H9 (cell line): ENCODE data around the gene NHS. TPM values are rescaled to one million over a fixed set of nuclear protein-coding genes. Genes with fewer than 3 reads are reported as not detected.

Source experiments
- DNase-seq: peaks from one replicate; pipeline ENCODE4 v3.0.0-alpha.2; 2017
- H2AFZ ChIP-seq: one replicate; pipeline ENCODE4 v1.6.1; 2013; ENCODE audit warnings: mild to moderate bottlenecking, low read length, control low read depth, moderate library complexity
- H2AK5ac ChIP-seq: 2 replicates; pipeline ENCODE4 v1.6.1; 2013; ENCODE audit warnings: low read length, control low read depth, mixed read lengths; ENCODE audit not compliant: insufficient read length
- H2BK120ac ChIP-seq: one replicate; pipeline ENCODE4 v1.6.1; 2013; ENCODE audit warnings: low read depth, mild to moderate bottlenecking, low read length, control low read depth, inconsistent platforms; ENCODE audit not compliant: poor library complexity, severe bottlenecking
- H2BK12ac ChIP-seq: 2 replicates; pipeline ENCODE4 v1.6.1; 2013; ENCODE audit warnings: low read length, control low read depth, mixed read lengths, low read depth; ENCODE audit not compliant: insufficient read length
- H2BK15ac ChIP-seq: 2 replicates; pipeline ENCODE4 v1.6.1; 2013; ENCODE audit warnings: low read depth, low read length, control low read depth
- H2BK20ac ChIP-seq: one replicate; pipeline ENCODE4 v1.6.1; 2013; ENCODE audit warnings: low read depth, mild to moderate bottlenecking, low read length, control low read depth, inconsistent platforms; ENCODE audit not compliant: poor library complexity, severe bottlenecking
- H2BK5ac ChIP-seq: 2 replicates; pipeline ENCODE4 v1.6.1; 2013; ENCODE audit warnings: low read length, control low read depth, mixed read lengths; ENCODE audit not compliant: insufficient read length
- H3K14ac ChIP-seq: 2 replicates; pipeline ENCODE4 v1.6.1; 2013; ENCODE audit warnings: low read length, control low read depth; ENCODE audit not compliant: insufficient read depth
- H3K18ac ChIP-seq: 2 replicates; pipeline ENCODE4 v1.6.1; 2013; ENCODE audit warnings: low read depth, mild to moderate bottlenecking, mixed read lengths, low read length, control low read depth; ENCODE audit not compliant: insufficient read length
- H3K23ac ChIP-seq: 2 replicates; pipeline ENCODE4 v1.6.1; 2013; ENCODE audit warnings: low read length, control low read depth, mixed read lengths, low read depth; ENCODE audit not compliant: insufficient read length
- H3K23me2 ChIP-seq: 2 replicates; pipeline ENCODE4 v1.6.1; 2013; ENCODE audit warnings: low read depth, mild to moderate bottlenecking, mixed read lengths, low read length, control low read depth; ENCODE audit not compliant: insufficient read length, poor library complexity, severe bottlenecking
- H3K27ac ChIP-seq: 2 replicates; pipeline ENCODE4 v1.5.1; 2013; ENCODE audit warnings: low read length, control low read depth, mixed read lengths, low read depth; ENCODE audit not compliant: insufficient read length
- H3K27me3 ChIP-seq: 2 replicates; pipeline ENCODE4 v1.6.1; 2013; ENCODE audit warnings: low read length, control low read depth, inconsistent platforms; ENCODE audit not compliant: insufficient read depth
- H3K4ac ChIP-seq: 2 replicates; pipeline ENCODE4 v1.6.1; 2013; ENCODE audit warnings: low read depth, mild to moderate bottlenecking, control low read depth, inconsistent platforms, low read length, moderate library complexity
- H3K4me1 ChIP-seq: 2 replicates; pipeline ENCODE4 v1.6.1; 2013; ENCODE audit warnings: low read length, control low read depth, inconsistent platforms; ENCODE audit not compliant: insufficient read depth
- H3K4me2 ChIP-seq: 2 replicates; pipeline ENCODE4 v1.6.1; 2013; ENCODE audit warnings: low read length, control low read depth, mixed read lengths; ENCODE audit not compliant: insufficient read length, insufficient read depth
- H3K56ac ChIP-seq: 2 replicates; pipeline ENCODE4 v1.6.1; 2013; ENCODE audit warnings: low read depth, mild to moderate bottlenecking, mixed read lengths, low read length, control low read depth; ENCODE audit not compliant: insufficient read length
- H3K79me1 ChIP-seq: 2 replicates; pipeline ENCODE4 v1.6.1; 2013; ENCODE audit warnings: low read depth, mild to moderate bottlenecking, moderate library complexity, low read length, control low read depth, inconsistent platforms; ENCODE audit not compliant: insufficient read depth, poor library complexity, severe bottlenecking
- H3K79me2 ChIP-seq: 2 replicates; pipeline ENCODE4 v1.6.1; 2013; ENCODE audit warnings: low read length, control low read depth, inconsistent platforms; ENCODE audit not compliant: insufficient read depth
- H3K9ac ChIP-seq: 2 replicates; pipeline ENCODE4 v1.6.1; 2013; ENCODE audit warnings: low read length, control low read depth, mixed read lengths; ENCODE audit not compliant: insufficient read length; ENCODE audit errors: extremely low read depth
- H3K9me3 ChIP-seq: one replicate; pipeline ENCODE4 v1.6.1; 2013; ENCODE audit warnings: low read depth, low read length, inconsistent platforms; ENCODE audit not compliant: control insufficient read depth
- H3T11ph ChIP-seq: one replicate; pipeline ENCODE4 v1.6.1; 2013; ENCODE audit warnings: mild to moderate bottlenecking, low read length, control low read depth, inconsistent platforms
- H4K20me1 ChIP-seq: one replicate; pipeline ENCODE4 v1.6.1; 2013; ENCODE audit not compliant: control insufficient read depth, insufficient read length, insufficient read depth
- H4K5ac ChIP-seq: 2 replicates; pipeline ENCODE4 v1.6.1; 2013; ENCODE audit warnings: low read depth, mild to moderate bottlenecking, mixed read lengths, low read length, control low read depth; ENCODE audit not compliant: insufficient read length
- H4K8ac ChIP-seq: replicated peaks from 2 replicates; pipeline ENCODE4 v1.6.1; 2013; ENCODE audit warnings: low read length, control low read depth, mixed read lengths, low read depth; ENCODE audit not compliant: insufficient read length
- H4K91ac ChIP-seq: 2 replicates; pipeline ENCODE4 v1.6.1; 2013; ENCODE audit warnings: low read depth, mild to moderate bottlenecking, moderate library complexity, mixed read lengths, low read length, control low read depth; ENCODE audit not compliant: insufficient read length
- H3K27ac Mint-ChIP-seq, 3 experiments: 2 replicates in 2 of 3; 3 replicates in 1 of 3; pipeline ENCODE4 v1.8.0; 2020 to 2021; ENCODE audit warnings: mixed read lengths in 3 of 3, mild to moderate bottlenecking in 1 of 3, moderate library complexity in 1 of 3
- H3K27me3 Mint-ChIP-seq: 2 replicates; pipeline ENCODE4 v1.8.0; 2021; ENCODE audit warnings: low read depth, mild to moderate bottlenecking, moderate library complexity, mixed read lengths
- H3K36me3 Mint-ChIP-seq, 3 experiments: 2 replicates in 2 of 3; 3 replicates in 1 of 3; pipeline ENCODE4 v1.8.0; 2020 to 2021; ENCODE audit warnings: low read depth in 3 of 3, mixed read lengths in 3 of 3; ENCODE audit not compliant: insufficient read depth in 1 of 3
- H3K4me1 Mint-ChIP-seq, 2 experiments: 2 replicates each; pipeline ENCODE4 v1.8.0; 2020; ENCODE audit warnings: mixed read lengths in 2 of 2
- H3K4me3 Mint-ChIP-seq, 2 experiments: 2 replicates in 1 of 2; 3 replicates in 1 of 2; pipeline ENCODE4 v1.8.0; 2020 to 2021; ENCODE audit warnings: mild to moderate bottlenecking in 2 of 2, mixed read lengths in 2 of 2, moderate library complexity in 1 of 2
- H3K9me3 Mint-ChIP-seq, 2 experiments: 2 replicates in 1 of 2; 3 replicates in 1 of 2; pipeline ENCODE4 v1.8.0; 2020; ENCODE audit warnings: mild to moderate bottlenecking in 2 of 2, mixed read lengths in 2 of 2, moderate library complexity in 1 of 2
- WGBS: extraction: QIAGEN DNeasy Blood & Tissue Kit; methylation state at CpG from one replicate; pipeline ENCODE4 v1.1.7; 2013; ENCODE audit warnings: missing lambda C conversion rate, low lambda C conversion rate, mixed read lengths; ENCODE audit not compliant: insufficient read length; ENCODE audit errors: extremely low coverage; 5-methylcytosine and 5-hydroxymethylcytosine counted together
- total RNA-seq: library from RNA; stranded (reverse); gene quantifications from 2 replicates; pipeline ENCODE4 v1.2.1, GENCODE V29; 2021
- TF ChIP-seq, protein P1 (sequence below): fragments of 200-600 bp; sonication (generic); conservative IDR thresholded peaks from 3 replicates; pipeline ENCODE4 v1.8.0; 2021; ENCODE audit warnings: antibody characterized with exemption, mild to moderate bottlenecking

The NHS gene
- total RNA-seq, 1 experiment from 2014 or later, result 8.7 TPM

DNA sequence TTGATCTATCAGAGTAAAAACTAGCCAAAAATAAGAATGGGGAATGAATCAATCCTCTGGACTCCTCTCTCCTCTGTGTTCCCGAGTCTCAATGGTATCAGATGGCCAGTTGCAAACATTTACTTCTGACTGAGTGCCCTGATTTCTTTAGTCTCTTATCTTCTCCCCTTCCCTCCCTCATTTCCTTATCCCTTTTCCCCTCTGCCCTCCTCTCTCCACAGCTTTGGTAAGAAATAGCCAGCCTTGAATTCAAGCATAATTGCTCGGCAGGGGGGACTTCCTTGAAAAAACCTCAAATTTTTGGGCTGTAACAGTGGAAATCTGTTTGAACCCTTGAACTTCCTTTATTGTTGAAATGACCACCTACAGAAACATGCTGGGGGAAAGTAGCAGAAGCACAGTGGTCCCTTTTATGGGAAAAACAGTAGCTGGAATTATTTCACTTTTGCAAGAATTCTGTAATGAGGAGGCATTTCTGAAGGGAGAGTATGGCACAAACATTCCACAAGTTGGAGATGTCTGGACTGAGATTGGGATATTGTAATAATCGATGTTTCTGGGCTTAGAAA is 40.3 kb downstream of the NHS start:
- no peaks in the 10 kb centered on the region for H3K9me3 ChIP-seq
- no peaks in the 10 kb centered on the region; a peak in 1 of 7 replicates for H3K36me3 Mint-ChIP-seq
- H3K4me2 ChIP-seq, result peak overlapping the region; percentile 39
- H3K9me3 Mint-ChIP-seq, result no peaks in the 10 kb centered on the region
- no peak overlapping the region for H2BK5ac ChIP-seq
- no peak overlapping the region for H2BK15ac ChIP-seq
- H2BK20ac ChIP-seq, result no peak overlapping the region
- no peak overlapping the region for H2BK12ac ChIP-seq
- no peaks in the 10 kb centered on the region for H3K79me1 ChIP-seq
- no peak overlapping the region for H3K4ac ChIP-seq
- H3K14ac ChIP-seq, result no peak overlapping the region
- H3K27me3 Mint-ChIP-seq, result peaks cover 11% of the 10 kb centered on the region
- no peak for DNase-seq
- no peak overlapping the region for H3K23ac ChIP-seq
- TF ChIP-seq, protein P1, sequence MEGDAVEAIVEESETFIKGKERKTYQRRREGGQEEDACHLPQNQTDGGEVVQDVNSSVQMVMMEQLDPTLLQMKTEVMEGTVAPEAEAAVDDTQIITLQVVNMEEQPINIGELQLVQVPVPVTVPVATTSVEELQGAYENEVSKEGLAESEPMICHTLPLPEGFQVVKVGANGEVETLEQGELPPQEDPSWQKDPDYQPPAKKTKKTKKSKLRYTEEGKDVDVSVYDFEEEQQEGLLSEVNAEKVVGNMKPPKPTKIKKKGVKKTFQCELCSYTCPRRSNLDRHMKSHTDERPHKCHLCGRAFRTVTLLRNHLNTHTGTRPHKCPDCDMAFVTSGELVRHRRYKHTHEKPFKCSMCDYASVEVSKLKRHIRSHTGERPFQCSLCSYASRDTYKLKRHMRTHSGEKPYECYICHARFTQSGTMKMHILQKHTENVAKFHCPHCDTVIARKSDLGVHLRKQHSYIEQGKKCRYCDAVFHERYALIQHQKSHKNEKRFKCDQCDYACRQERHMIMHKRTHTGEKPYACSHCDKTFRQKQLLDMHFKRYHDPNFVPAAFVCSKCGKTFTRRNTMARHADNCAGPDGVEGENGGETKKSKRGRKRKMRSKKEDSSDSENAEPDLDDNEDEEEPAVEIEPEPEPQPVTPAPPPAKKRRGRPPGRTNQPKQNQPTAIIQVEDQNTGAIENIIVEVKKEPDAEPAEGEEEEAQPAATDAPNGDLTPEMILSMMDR, result no peak
- no peak overlapping the region for H2AFZ ChIP-seq
- peak overlapping the region; percentile 2 to 63; a peak in 4 of 5 replicates for H3K4me3 Mint-ChIP-seq
- H3K27ac ChIP-seq, result no peak overlapping the region
- no peak overlapping the region for H3T11ph ChIP-seq
- no peak overlapping the region for H3K9ac ChIP-seq
- H3K4me1 Mint-ChIP-seq, result peaks cover 37 to 43% of the 10 kb centered on the region in 2 experiments
- H3K23me2 ChIP-seq, result no peaks in the 10 kb centered on the region
- H4K5ac ChIP-seq, result no peak overlapping the region
- peak overlapping the region in 2 of 3 experiments; percentile 21 to 63; a peak in 4 of 7 replicates for H3K27ac Mint-ChIP-seq
- no peak overlapping the region for H3K56ac ChIP-seq
- no peak overlapping the region for H2BK120ac ChIP-seq
- WGBS, result no CpG with 5 or more reads among the region's 3 CpGs
- H4K91ac ChIP-seq, result no peak overlapping the region
- no peak overlapping the region for H3K18ac ChIP-seq
- H2AK5ac ChIP-seq, result no peak overlapping the region
- no peaks in the 10 kb centered on the region for H3K27me3 ChIP-seq
- H3K79me2 ChIP-seq, result no peaks in the 10 kb centered on the region
- no peaks in the 10 kb centered on the region for H4K20me1 ChIP-seq
- no peak overlapping the region for H4K8ac ChIP-seq
- H3K4me1 ChIP-seq, result peaks cover 10% of the 10 kb centered on the region
